CD14-positive monocyte (primary cell): ENCODE data around the gene GNS. TPM values are rescaled to one million over a fixed set of nuclear protein-coding genes. Genes with fewer than 3 reads are reported as not detected.
A peak's percentile ranks its signal among the peaks of the same experiment; 100 is the strongest.

Source experiments
- DNase-seq, 3 donors: peaks; one replicate each; pipeline ENCODE4 v3.0.0-alpha.2; 2011 to 2022
- H2AFZ ChIP-seq: 2 replicates; pipeline ENCODE4 v1.6.0; 2012; ENCODE audit warnings: mild to moderate bottlenecking, low read depth, low read length, inconsistent platforms; ENCODE audit not compliant: insufficient read depth, poor library complexity, severe bottlenecking
- H3K27ac ChIP-seq, 2 donors: 1 replicate in 1 of 2; 2 replicates in 1 of 2; pipeline ENCODE4 v1.5.1; 2012 to 2013; ENCODE audit warnings: low read length in 2 of 2, control low read depth in 1 of 2, inconsistent platforms in 1 of 2, low read depth in 1 of 2, mild to moderate bottlenecking in 1 of 2
- H3K27me3 ChIP-seq, 2 donors: one replicate each; pipeline versions ENCODE4 v1.6.0 to v1.6.1; 2011 to 2013; ENCODE audit warnings: low read length in 2 of 2; ENCODE audit not compliant: control insufficient read depth in 2 of 2, insufficient read depth in 2 of 2
- H3K36me3 ChIP-seq, 2 donors: replicated peaks in 1 of 2; 1 replicate in 1 of 2; 2 replicates in 1 of 2; pipeline versions ENCODE4 v1.5.1 to v1.6.1; 2012 to 2013; ENCODE audit warnings: low read length in 2 of 2, control low read depth in 1 of 2, inconsistent platforms in 1 of 2, mild to moderate bottlenecking in 1 of 2; ENCODE audit not compliant: insufficient read depth in 2 of 2, control insufficient read depth in 1 of 2
- H3K4me1 ChIP-seq, 2 donors: 1 replicate in 1 of 2; 2 replicates in 1 of 2; pipeline versions ENCODE4 v1.5.1 to v1.6.1; 2012 to 2013; ENCODE audit warnings: low read length in 2 of 2, control low read depth in 1 of 2, inconsistent platforms in 1 of 2, mild to moderate bottlenecking in 1 of 2, moderate library complexity in 1 of 2; ENCODE audit not compliant: insufficient read depth in 2 of 2, control insufficient read depth in 1 of 2
- H3K4me2 ChIP-seq: replicated peaks from 2 replicates; pipeline ENCODE3; 2012; ENCODE audit warnings: low read length, moderate library complexity, mild to moderate bottlenecking; ENCODE audit not compliant: poor library complexity, severe bottlenecking; ENCODE audit errors: extremely low read depth
- H3K4me3 ChIP-seq, 3 experiments: fragments of 200-600 bp in 1 of 3; sonication (generic) in 1 of 3; replicated peaks in 1 of 3; 1 replicate in 2 of 3; 2 replicates in 1 of 3; pipeline ENCODE4 v1.5.1; 2011 to 2013; ENCODE audit warnings: low read length in 3 of 3, mild to moderate bottlenecking in 3 of 3, control low read depth in 2 of 3, low read depth in 2 of 3, inconsistent platforms in 1 of 3, moderate library complexity in 1 of 3
- H3K79me2 ChIP-seq: 2 replicates; pipeline ENCODE4 v1.6.0; 2012; ENCODE audit warnings: mild to moderate bottlenecking, control low read depth, inconsistent platforms, low read length, moderate library complexity; ENCODE audit not compliant: insufficient read depth
- H3K9ac ChIP-seq: 2 replicates; pipeline ENCODE4 v1.6.0; 2017; ENCODE audit warnings: low read length, mild to moderate bottlenecking; ENCODE audit not compliant: insufficient read depth, poor library complexity, severe bottlenecking
- H3K9me3 ChIP-seq, 2 donors: replicated peaks in 1 of 2; 1 replicate in 1 of 2; 2 replicates in 1 of 2; pipeline versions ENCODE4 v1.5.1 to v1.6.1; 2012 to 2013; ENCODE audit warnings: low read length in 2 of 2, control low read depth in 1 of 2; ENCODE audit not compliant: control insufficient read depth in 1 of 2, insufficient read depth in 1 of 2
- H4K20me1 ChIP-seq: 2 replicates; pipeline ENCODE4 v1.6.0; 2012; ENCODE audit warnings: mild to moderate bottlenecking, low read length, control low read depth, moderate library complexity; ENCODE audit not compliant: insufficient read depth
- H3K27ac Mint-ChIP-seq, 7 donors: one replicate each; pipeline ENCODE4 v1.8.0; 2020; ENCODE audit warnings: mild to moderate bottlenecking in 7 of 7, mixed read lengths in 7 of 7, moderate library complexity in 6 of 7, inconsistent platforms in 2 of 7
- H3K27me3 Mint-ChIP-seq, 3 donors: one replicate each; pipeline ENCODE4 v1.8.0; 2021 to 2022; ENCODE audit warnings: low read depth in 3 of 3, mild to moderate bottlenecking in 3 of 3, mixed read lengths in 3 of 3, moderate library complexity in 3 of 3, inconsistent platforms in 1 of 3
- H3K36me3 Mint-ChIP-seq, 2 donors: one replicate each; pipeline ENCODE4 v1.8.0; 2020; ENCODE audit warnings: mixed read lengths in 2 of 2, inconsistent platforms in 1 of 2, mild to moderate bottlenecking in 1 of 2
- H3K4me1 Mint-ChIP-seq: one replicate; pipeline ENCODE4 v1.8.0; 2020; ENCODE audit warnings: mild to moderate bottlenecking, mixed read lengths
- H3K4me3 Mint-ChIP-seq, 2 donors: one replicate each; pipeline ENCODE4 v1.8.0; 2020; ENCODE audit warnings: mild to moderate bottlenecking in 2 of 2, mixed read lengths in 2 of 2, moderate library complexity in 1 of 2
- H3K9me3 Mint-ChIP-seq, 7 donors: one replicate each; pipeline ENCODE4 v1.8.0; 2020 to 2022; ENCODE audit warnings: mixed read lengths in 7 of 7, mild to moderate bottlenecking in 6 of 7, moderate library complexity in 6 of 7, inconsistent platforms in 2 of 7
- CTCF ChIP-seq: fragments of 200-600 bp; IDR thresholded peaks from one replicate; pipeline ENCODE4 v1.8.0; 2022; ENCODE audit warnings: antibody characterized with exemption, mild to moderate bottlenecking
- WGBS: methylation state at CpG from one replicate; pipeline ENCODE4 v1.1.5; 2013; ENCODE audit warnings: missing lambda C conversion rate; ENCODE audit not compliant: insufficient coverage; 5-methylcytosine and 5-hydroxymethylcytosine counted together
- intact Hi-C, 2 donors: fragments of 100-400 bp; cut with micrococcal nuclease; formaldehyde crosslinking; loops; one replicate each; pipeline versions ENCODE4 v1.15.0 to v1.15.1; 2023
- polyA plus RNA-seq, 3 donors: library from polyadenylated mRNA; depleted of rRNA in 1 of 3; unstranded in 2 of 3; stranded (reverse) in 1 of 3; fragments of 300-500 nt in 2 of 3; fragments of >200 nt in 1 of 3; fragmentation: Illumina TruSeq in 2 of 3; gene quantifications; 1 replicate in 2 of 3; 2 replicates in 1 of 3; pipeline ENCODE4 v1.2.3, GENCODE V29; 2012 to 2021

Gene GNS
- polyA plus RNA-seq, 3 donors, result 103 to 274 (median 203) TPM

- Histone ChIP-seq H3K79me2 (no peaks in the 10 kb centered on the region), H4K20me1 (no peaks in the 10 kb centered on the region), H2AFZ (no peak overlapping the region), H3K27ac (peak overlapping the region; percentile 16 to 27), H3K9ac (no peak overlapping the region), H3K4me1 (peaks cover 20 to 26% of the 10 kb centered on the region in 2 donors), H3K27me3 (no peaks in the 10 kb centered on the region), H3K9me3 (no peaks in the 10 kb centered on the region), H3K4me2 (peak overlapping the region; percentile 9), H3K4me3 (no peak overlapping the region), H3K36me3 (no peaks in the 10 kb centered on the region)
- Mint-ChIP-seq H3K9me3 (peaks cover 0 to 2% (median 0%) of the 10 kb centered on the region in 7 donors), H3K4me1 (peaks cover 25% of the 10 kb centered on the region), H3K27me3 (peaks cover 6 to 13% (median 10%) of the 10 kb centered on the region in 3 donors), H3K27ac (peak overlapping the region in 6 of 7 donors; percentile 21 to 82 (median 64)), H3K4me3 (peak overlapping the region in 1 of 2 donors; percentile 31), H3K36me3 (no peaks in the 10 kb centered on the region)
- 68% methylated on average over 2 of the region's 5 CpGs for WGBS
- no peak for TF ChIP-seq CTCF
- peak; percentile 37 to 82 (median 68) for DNase-seq
- intact Hi-C loops, result loop anchor here in 1 of 2 donors (2.0 kb wide), 1 partner anchor 16 kb away; no protein-coding TSS in a partner anchor
These were observed 41.4 kb upstream of the GNS start for GRCh38 chr12:64800640-64801039.

GRCh38 chr12:64798165-64798564 is 39.0 kb upstream of the GNS start:
- H3K4me1 Mint-ChIP-seq, result peaks cover 27% of the 10 kb centered on the region
- Histone ChIP-seq H3K9ac (no peak overlapping the region), H2AFZ (no peak overlapping the region), H3K27ac (no peak overlapping the region), H3K9me3 (no peaks in the 10 kb centered on the region), H3K27me3 (no peaks in the 10 kb centered on the region), H3K36me3 (no peaks in the 10 kb centered on the region), H3K4me3 (no peak overlapping the region), H3K4me1 (peaks cover 20 to 26% of the 10 kb centered on the region in 2 donors), H3K79me2 (no peaks in the 10 kb centered on the region), H4K20me1 (no peaks in the 10 kb centered on the region), H3K4me2 (no peak overlapping the region)
- intact Hi-C loops, result no loop called here
- no peak overlapping the region for H3K4me3 Mint-ChIP-seq
- no peak for DNase-seq
- peaks cover 0 to 2% (median 0%) of the 10 kb centered on the region in 7 donors for H3K9me3 Mint-ChIP-seq
- TF ChIP-seq CTCF, result no peak
- no peaks in the 10 kb centered on the region for H3K36me3 Mint-ChIP-seq
- peaks cover 2 to 10% (median 9%) of the 10 kb centered on the region in 3 donors for H3K27me3 Mint-ChIP-seq
- no peak overlapping the region for H3K27ac Mint-ChIP-seq
